Lower leg skin (tissue), 4 donors: Measurements from ENCODE around the gene CALN1. TPM values are rescaled to one million over a fixed set of nuclear protein-coding genes. Genes with fewer than 3 reads are reported as not detected.
A peak's percentile ranks its signal among the peaks of the same experiment; 100 is the strongest.

ENCODE experiments used
- DNase-seq, 2 donors: peaks; one replicate each; pipeline ENCODE4 v3.0.0-alpha.2; 2019; ENCODE audit warnings: low spot score in 2 of 2
- H3K4me3 ChIP-seq: fragments of 200-600 bp; sonication (generic); 2 replicates; pipeline ENCODE4 v1.5.1; 2017; ENCODE audit warnings: mild to moderate bottlenecking, low read depth; ENCODE audit not compliant: poor library complexity, severe bottlenecking
- POLR2A ChIP-seq, 2 donors: fragments of 450-650 bp; IDR thresholded peaks; one replicate each; pipeline ENCODE4 v1.6.1; 2016 to 2017; ENCODE audit warnings: antibody characterized with exemption in 2 of 2, mild to moderate bottlenecking in 1 of 2, moderate library complexity in 1 of 2
- WGBS, 2 donors: methylation state at CpG; one replicate each; pipeline ENCODE4 v1.1.5; 2018; 5-methylcytosine and 5-hydroxymethylcytosine counted together
- intact Hi-C: fragments of 100-400 bp; cut with DNase I; formaldehyde crosslinking; loops from one replicate; pipeline ENCODE4 v1.15.0; 2023; ENCODE audit warnings: low total_unique reads
- total RNA-seq, 4 donors: library from RNA; depleted of rRNA; stranded (reverse); fragments of >200 nt; gene quantifications; one replicate each; pipeline ENCODE4 v1.1.0, GENCODE V29; 2016
- TF ChIP-seq, protein P1 (sequence below), 3 donors: fragments of 450-650 bp; IDR thresholded peaks; one replicate each; pipeline ENCODE4 v1.5.1; 2016; ENCODE audit warnings: antibody characterized with exemption in 3 of 3, mild to moderate bottlenecking in 3 of 3, moderate library complexity in 2 of 3

The CALN1 gene
- total RNA-seq, 4 donors from 2014 or later, result 2.3 to 11.2 (median 7.3) TPM

GRCh38 chr7:72101444-72101843 lies 310.7 kb downstream of the CALN1 start:
- H3K4me3 ChIP-seq, result no peak overlapping the region
- intact Hi-C loops, result no loop called here
- WGBS, 2 donors, result 91 to 92% methylated on average over 6 of the region's 6 CpGs
- DNase-seq, result no peak
- TF ChIP-seq POLR2A (IDR thresholded peaks at IDR 0.05), result no peak
- TF ChIP-seq, protein P1, sequence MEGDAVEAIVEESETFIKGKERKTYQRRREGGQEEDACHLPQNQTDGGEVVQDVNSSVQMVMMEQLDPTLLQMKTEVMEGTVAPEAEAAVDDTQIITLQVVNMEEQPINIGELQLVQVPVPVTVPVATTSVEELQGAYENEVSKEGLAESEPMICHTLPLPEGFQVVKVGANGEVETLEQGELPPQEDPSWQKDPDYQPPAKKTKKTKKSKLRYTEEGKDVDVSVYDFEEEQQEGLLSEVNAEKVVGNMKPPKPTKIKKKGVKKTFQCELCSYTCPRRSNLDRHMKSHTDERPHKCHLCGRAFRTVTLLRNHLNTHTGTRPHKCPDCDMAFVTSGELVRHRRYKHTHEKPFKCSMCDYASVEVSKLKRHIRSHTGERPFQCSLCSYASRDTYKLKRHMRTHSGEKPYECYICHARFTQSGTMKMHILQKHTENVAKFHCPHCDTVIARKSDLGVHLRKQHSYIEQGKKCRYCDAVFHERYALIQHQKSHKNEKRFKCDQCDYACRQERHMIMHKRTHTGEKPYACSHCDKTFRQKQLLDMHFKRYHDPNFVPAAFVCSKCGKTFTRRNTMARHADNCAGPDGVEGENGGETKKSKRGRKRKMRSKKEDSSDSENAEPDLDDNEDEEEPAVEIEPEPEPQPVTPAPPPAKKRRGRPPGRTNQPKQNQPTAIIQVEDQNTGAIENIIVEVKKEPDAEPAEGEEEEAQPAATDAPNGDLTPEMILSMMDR (IDR thresholded peaks at IDR 0.05), result no peak

GRCh38 chr7:72099784-72100183 lies 312.4 kb downstream of the CALN1 start:
- intact Hi-C loops, result no loop called here
- WGBS, 2 donors, result 47 to 70% methylated on average over 6 of the region's 6 CpGs
- TF ChIP-seq POLR2A (IDR thresholded peaks at IDR 0.05), result no peak
- TF ChIP-seq, protein P1 (IDR thresholded peaks at IDR 0.05), result no peak
- no peak for DNase-seq
- H3K4me3 ChIP-seq, result no peak overlapping the region

DNA sequence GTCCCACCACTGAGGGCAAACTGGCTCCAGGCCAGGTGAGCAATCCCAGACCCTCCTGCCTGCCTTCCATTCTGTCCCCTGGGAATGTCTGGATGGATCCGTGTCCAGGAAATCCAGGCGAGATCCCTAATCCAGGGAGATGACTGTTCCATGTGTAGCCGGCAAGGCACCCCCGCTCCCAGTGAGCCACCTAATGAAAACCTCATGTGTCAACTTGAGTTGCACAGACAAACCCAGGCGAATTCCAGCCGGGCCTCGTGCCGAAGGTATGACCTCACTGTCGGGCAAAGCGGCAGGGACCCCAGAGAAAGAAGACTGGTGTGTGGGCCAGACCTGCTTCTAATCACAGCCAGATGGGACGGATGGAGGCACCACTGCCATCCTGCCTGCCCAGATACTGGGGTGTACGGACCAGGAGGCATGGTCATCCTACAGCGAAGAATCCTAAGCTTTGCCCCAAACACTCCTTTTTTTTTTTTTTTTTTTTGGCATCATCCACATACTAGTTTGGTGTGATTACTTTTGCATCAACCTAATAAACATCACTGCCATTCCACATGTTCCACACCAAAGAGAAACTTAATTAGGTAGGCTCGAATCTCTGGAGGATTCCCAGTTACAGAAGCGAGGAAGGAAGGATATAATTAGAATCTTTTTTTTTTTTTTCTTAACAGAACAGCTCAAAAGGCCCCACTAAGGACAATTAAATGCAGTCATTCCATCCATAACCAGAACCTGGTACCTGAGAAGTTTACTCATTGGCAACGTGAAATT lies 313.1 kb downstream of the CALN1 start:
- intact Hi-C loops, result no loop called here
- H3K4me3 ChIP-seq, result no peak overlapping the region
- TF ChIP-seq, protein P1 (IDR thresholded peaks at IDR 0.05), result no peak
- no peak for TF ChIP-seq POLR2A (IDR thresholded peaks at IDR 0.05)
- peak in 1 of 2 donors; percentile 86 for DNase-seq
- 36 to 63% methylated on average over 15 to 16 of the region's 16 CpGs for WGBS, 2 donors

GRCh38 chr7:72097226-72097625 lies 314.9 kb downstream of the CALN1 start:
- 90 to 91% methylated on average over 3 of the region's 3 CpGs for WGBS, 2 donors
- peak in 1 of 2 donors; percentile 2 for DNase-seq
- intact Hi-C loops, result no loop called here
- TF ChIP-seq, protein P1 (IDR thresholded peaks at IDR 0.05), result no peak
- no peak for TF ChIP-seq POLR2A (IDR thresholded peaks at IDR 0.05)
- no peak overlapping the region for H3K4me3 ChIP-seq

GRCh38 chr7:72092769-72093168 lies 319.4 kb downstream of the CALN1 start:
- no peak for TF ChIP-seq POLR2A (IDR thresholded peaks at IDR 0.05)
- TF ChIP-seq, protein P1 (IDR thresholded peaks at IDR 0.05), result no peak
- peak in 1 of 2 donors; percentile 7 for DNase-seq
- H3K4me3 ChIP-seq, result no peak overlapping the region
- 71 to 85% methylated on average over 5 of the region's 5 CpGs for WGBS, 2 donors
- intact Hi-C loops, result no loop called here
